Activated CD4-positive, CD25-positive, alpha-beta regulatory T cell (primary cell): ENCODE measurements around the gene CCDC134.

Source experiments
- DNase-seq, 4 experiments: peaks; one replicate each; lab custom pipeline; 2025; lab: John Stamatoyannopoulos, UW

The CCDC134 gene

DNA sequence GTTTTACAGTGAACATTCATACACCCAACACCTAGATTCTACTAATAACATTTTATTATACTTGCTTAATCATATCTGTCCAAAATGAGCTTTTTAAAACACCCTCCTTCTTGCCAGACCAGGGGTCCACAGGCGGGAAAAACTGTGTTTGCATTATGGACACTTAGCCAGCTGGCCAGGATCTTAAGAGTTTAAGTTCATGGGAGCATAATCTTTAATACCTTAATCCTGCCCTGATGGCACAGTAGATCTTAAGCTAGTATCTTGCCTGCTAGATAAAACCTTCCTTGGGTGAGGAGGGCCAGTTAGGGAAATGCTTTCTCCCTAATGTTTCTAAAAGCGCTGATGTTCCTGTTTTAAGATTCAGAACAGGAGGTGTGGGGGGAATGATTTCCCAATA lies 13.1 kb upstream of the CCDC134 start:
- no peak for DNase-seq

DNA sequence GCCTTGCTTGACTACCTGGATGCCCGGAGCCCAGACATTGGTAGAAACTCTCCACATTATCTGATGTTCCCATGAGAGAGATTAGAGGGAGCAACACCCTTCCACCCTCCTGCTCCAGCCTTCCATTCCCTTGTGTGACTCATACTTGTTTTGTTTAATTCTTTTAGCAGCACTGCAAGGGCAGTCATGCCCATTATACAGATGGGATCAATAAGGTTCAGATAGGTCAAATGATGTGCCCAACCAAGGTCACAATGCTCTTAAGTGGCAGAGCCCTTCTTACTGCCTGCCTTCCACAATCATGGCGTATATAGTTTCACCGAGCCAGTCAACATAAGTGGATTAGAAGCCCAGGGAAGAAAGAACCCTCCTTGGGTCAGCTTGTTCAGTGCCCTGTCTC lies 6.6 kb upstream of the CCDC134 start:
- no peak for DNase-seq

DNA sequence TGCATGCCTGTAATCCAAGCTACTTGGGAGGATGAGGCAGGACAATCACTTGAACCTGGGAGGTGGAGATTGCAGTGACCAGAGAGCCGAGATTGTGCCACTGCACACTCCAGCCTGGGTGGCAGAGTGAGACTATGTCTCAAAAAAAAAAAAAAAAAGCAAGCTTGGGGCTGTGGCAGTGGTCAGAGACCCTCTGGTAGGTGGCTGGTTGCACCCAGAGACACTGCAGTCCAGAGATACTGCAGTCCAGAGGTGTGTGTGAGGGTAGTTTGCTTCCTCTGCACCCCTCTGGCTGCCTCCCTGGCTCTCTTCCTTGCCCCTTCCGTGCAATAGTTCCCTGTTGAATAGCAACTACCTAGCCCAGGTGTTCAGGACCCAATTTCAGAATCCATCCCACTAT lies 1.7 kb upstream of the CCDC134 start:
- DNase-seq: no peak

DNA sequence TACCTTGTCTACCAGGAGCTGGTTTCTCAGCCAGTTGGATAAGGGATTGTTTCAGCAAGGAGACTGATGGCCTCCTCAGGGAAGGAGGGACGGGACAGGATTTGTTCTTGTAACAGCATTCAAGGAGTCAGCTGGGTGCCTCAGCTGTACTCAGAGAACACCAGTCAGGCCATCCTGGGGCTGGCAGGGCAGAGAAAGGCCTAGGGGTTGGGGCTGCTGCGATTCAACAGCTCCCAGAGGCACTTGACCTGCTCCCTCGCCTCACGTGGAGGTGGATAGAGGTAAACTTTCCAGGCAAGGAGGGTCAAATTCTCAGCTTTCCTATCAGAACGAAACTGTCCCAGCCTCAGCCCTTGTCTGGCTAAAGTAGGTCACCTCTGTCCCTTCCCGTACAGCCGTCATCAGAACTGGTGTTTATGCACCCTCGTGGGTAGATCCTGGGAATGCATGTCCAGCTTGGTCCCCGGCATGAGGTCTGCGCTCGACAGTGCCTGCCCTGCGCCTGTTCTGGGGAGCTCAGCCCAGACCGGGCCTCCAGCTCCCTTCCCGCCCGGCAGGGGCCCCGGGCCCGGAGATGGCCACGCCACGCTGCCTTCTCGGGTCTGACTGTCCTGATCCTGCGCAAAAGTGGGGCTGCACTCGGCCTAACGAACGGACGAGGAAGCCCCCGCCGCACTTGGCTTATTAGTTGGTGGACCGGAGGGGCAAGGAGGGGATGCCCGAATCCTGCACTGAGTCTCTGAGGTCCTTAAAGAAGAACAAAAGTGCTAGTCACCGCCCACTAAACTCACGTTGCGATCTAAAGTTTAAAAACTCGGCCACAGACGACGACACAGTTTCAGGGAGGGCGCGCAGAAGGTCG lies 762 bp upstream of the CCDC134 start:
- DNase-seq: no peak

DNA sequence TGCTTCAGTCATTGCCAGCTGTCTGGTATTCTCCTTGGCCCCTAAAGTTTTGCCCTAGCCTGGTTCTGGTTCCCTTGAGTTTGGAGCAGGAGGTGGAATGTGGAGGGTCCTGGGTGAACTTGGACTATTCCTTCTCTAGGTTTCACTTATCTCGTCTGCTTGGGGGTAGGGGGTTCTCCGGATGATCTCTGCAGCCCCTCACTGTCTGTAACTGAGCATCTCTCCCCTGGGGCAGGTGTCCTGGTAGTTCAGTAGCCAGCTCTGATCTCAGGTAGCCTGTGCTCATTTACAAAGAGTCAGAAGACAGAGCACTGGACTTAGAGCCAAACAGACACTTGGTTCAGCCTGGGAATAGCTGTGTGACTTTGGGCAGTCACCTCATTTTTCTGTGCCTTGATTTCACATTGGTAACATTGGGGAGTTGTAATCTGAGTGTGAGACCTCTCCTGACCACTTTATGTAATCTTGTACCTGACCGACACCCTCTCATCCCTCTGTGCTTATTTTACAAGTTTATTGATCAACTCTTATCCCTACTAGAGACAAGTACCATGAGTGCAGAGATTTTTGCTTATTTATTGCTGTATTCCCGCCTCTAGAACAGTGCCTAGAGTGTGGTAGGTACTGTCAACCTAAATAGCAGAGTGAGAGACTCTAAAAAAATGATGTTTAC lies 804 bp downstream of the CCDC134 start:
- no peak for DNase-seq

GRCh38 chr22:41801886-41802285 lies 1.4 kb downstream of the CCDC134 start:
- no peak for DNase-seq

DNA sequence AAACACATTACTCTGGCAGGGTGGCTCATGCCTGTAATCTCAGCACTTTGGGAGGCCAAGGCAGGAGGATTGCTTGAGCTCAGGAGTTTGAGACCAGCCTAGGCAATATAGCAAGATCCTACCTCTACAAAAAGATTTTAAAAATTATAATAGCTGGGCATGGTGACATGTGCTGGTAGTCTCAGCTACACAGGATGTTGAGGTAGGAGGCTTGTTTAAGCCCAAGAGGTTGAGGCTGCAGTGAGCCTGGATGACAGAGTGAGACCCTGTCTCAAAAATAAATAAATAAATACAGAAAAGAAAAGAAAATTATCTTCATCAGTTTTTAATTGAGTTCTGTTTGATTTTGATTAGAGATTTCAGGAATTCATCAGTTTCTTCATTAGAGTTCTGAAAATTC lies 5.2 kb downstream of the CCDC134 start:
- DNase-seq: no peak

DNA sequence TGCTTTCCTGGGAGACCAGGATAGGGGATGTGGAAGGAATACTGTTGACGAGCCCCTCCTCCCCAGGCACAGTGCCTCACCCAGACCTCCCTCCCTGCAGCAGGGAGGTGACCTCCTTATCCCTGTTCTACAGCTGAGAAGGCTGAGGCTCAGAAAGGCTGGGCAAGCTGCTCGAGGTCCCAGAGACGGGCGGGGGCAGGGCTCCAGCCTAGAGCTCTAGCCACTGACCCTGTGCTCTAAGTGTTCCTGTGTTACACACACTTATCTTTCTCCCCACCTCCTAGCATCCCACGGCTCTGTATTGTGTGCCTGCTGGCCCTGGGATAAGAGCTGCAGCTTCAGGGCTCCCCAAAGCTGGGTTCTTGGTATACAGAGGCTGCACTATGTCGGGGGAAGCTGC lies 7.9 kb downstream of the CCDC134 start:
- DNase-seq: no peak

DNA sequence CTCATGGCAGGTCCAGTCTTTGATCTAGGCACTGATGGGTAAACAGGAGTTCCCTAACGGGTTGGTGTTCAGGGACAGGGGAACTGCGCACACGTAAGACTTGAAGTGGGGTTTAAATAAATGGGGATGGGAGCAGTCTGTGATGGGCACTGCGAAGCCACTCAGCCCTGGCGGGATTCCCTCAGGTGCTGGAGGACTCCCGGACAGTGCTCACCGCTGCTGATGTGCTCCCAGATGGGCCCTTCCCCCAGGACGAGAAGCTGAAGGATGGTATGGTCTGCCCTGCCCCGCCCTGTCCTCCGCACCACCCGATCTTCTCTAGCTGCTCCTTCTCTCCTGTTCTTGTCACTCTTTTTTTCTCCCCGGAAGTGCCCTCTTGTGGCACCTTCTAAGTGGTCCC lies 9.5 kb downstream of the CCDC134 start:
- DNase-seq: no peak

- no peak for DNase-seq
These were observed 12.5 kb downstream of the CCDC134 start for GRCh38 chr22:41812805-41813545.

- no peak for DNase-seq
These were observed 13.4 kb downstream of the CCDC134 start for GRCh38 chr22:41813726-41814410.

GRCh38 chr22:41815716-41816115 lies 15.2 kb downstream of the CCDC134 start:
- DNase-seq: no peak

DNA sequence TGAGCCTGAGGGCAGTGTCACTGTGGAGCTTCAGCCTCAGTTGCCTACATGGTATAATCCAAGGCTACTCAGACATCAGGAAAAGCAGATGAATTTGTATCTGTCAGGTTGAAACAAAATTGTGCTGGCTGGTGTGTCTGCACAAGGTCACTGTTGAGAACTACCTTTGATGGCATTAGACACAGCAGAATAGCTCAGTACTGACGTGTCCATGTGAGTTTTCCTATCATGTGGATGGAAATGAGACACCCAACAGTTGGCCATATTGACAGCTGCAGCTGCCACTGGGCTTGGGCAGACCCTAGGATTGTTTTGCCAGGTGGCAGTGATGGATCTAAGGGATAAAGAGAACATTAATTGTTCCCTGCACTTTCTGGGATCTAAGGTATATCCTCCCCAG lies 15.8 kb downstream of the CCDC134 start:
- no peak for DNase-seq

DNA sequence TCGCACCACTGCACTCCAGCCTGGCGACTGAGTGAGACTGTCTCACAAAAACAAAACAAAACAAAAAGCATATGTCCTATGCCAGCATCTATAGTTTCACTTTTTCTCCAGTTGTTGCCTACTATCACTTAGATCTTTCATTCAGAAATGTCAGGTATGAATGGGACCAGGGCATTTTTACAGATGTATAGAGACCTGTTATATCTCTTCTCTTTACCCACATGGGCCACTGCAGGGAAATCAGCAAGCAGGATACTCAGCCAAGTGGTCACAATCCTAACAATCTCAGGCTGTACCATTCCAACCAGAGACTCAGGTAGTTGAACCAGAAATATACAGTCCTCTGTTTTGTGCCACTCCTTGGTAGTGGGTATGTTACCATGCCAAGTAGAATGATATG lies 16.4 kb downstream of the CCDC134 start:
- no peak for DNase-seq

- DNase-seq: no peak
These were observed 17.5 kb downstream of the CCDC134 start for GRCh38 chr22:41818011-41818410.

GRCh38 chr22:41818596-41818995 lies 18.1 kb downstream of the CCDC134 start:
- DNase-seq: no peak

GRCh38 chr22:41819257-41819656 lies 18.8 kb downstream of the CCDC134 start:
- no peak for DNase-seq

DNA sequence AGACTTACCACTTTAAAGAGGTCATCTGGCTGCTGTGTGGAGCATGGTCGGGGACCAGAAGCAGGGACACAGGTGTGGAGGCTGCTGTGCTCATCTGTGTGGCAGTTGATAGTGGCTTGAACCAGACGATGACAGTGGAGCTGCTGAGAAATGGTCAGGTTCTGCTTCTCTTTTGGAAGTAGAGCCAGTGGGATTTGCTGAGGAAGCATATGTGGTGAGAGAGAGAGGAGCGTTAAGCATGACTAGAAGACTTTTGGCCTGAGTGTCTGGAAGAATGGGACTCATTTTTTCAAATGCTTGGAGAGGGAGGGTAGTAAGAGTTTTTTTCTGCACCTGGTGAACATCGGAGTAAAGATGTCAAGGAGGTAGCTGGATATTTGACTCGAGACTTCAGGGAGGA lies 20.0 kb downstream of the CCDC134 start:
- DNase-seq: no peak

- no peak for DNase-seq
These were observed 21.2 kb downstream of the CCDC134 start for GRCh38 chr22:41821471-41822316.

- DNase-seq: no peak
These were observed 22.0 kb downstream of the CCDC134 start for GRCh38 chr22:41822317-41823057.

DNA sequence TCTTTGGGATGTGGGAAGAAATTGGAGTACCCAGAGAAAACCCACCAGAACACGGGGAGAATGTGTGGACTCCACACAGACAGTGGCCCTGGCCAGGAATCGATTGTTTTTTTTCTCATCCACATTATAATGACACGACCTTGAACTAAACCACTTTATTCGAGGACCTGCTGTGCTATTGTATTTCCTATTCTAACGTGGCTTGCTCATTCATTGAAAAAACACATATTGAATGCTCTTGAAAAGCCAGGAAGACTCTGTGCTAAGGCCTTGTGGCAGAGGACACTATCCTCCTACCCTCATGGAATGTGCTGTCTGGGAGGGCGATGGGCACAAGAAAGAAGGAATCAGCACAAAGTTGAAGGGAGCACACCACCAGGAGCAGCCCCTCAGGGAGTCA lies 23.3 kb downstream of the CCDC134 start:
- DNase-seq: no peak
